Naive thymus-derived CD8-positive, alpha-beta T cell (primary cell): ENCODE results near the gene METTL3. TPM values are rescaled to one million over a fixed set of nuclear protein-coding genes. Genes with fewer than 3 reads are reported as not detected.

ENCODE experiments used
- ATAC-seq, 2 donors: fragments of 150-1000 bp; cut with Tn5 transposase in 1 of 2; sonication (Bioruptor Pico), chemical (Tn5 transposase) in 1 of 2; 1 replicate in 1 of 2; 2 replicates in 1 of 2; pipeline ENCODE4 v1.10.0; 2021; ENCODE audit warnings: mild to moderate bottlenecking in 2 of 2, moderate library complexity in 2 of 2
- POLR2A ChIA-PET: fragments of 350-600 bp; sonication (Branson Sonifier 250); formaldehyde crosslinking; loops from one replicate; lab custom pipeline; 2021; ENCODE audit warnings: antibody characterized with exemption; lab: Charles Lee
- DNase-seq, 10 donors: peaks; one replicate each; pipeline versions ENCODE4 v3.0.0 to v3.0.0-alpha.2; 2020 to 2022
- H3K27ac Mint-ChIP-seq, 10 donors: one replicate each; pipeline ENCODE4 v1.8.0; 2020 to 2022; ENCODE audit warnings: mild to moderate bottlenecking in 10 of 10, mixed read lengths in 10 of 10, moderate library complexity in 4 of 10, inconsistent platforms in 1 of 10
- H3K27me3 Mint-ChIP-seq, 5 donors: one replicate each; pipeline ENCODE4 v1.8.0; 2021 to 2022; ENCODE audit warnings: mixed read lengths in 5 of 5
- H3K36me3 Mint-ChIP-seq, 3 donors: one replicate each; pipeline ENCODE4 v1.8.0; 2020 to 2022; ENCODE audit warnings: mixed read lengths in 3 of 3, mild to moderate bottlenecking in 2 of 3, inconsistent platforms in 1 of 3
- H3K4me1 Mint-ChIP-seq, 4 donors: one replicate each; pipeline ENCODE4 v1.8.0; 2021 to 2022; ENCODE audit warnings: mixed read lengths in 4 of 4
- H3K4me3 Mint-ChIP-seq, 10 donors: one replicate each; pipeline ENCODE4 v1.8.0; 2020 to 2022; ENCODE audit warnings: mild to moderate bottlenecking in 10 of 10, mixed read lengths in 10 of 10, moderate library complexity in 6 of 10, inconsistent platforms in 1 of 10
- H3K9me3 Mint-ChIP-seq, 9 donors: one replicate each; pipeline ENCODE4 v1.8.0; 2020 to 2022; ENCODE audit warnings: mixed read lengths in 9 of 9, mild to moderate bottlenecking in 3 of 9, inconsistent platforms in 1 of 9, moderate library complexity in 1 of 9
- polyA plus RNA-seq, 3 donors: library from polyadenylated mRNA; unstranded; fragments of 300-500 nt; fragmentation: Illumina TruSeq; gene quantifications; one replicate each; pipeline ENCODE4 v1.2.3, GENCODE V29; 2021
- total RNA-seq, 8 experiments: library from RNA in 2 of 8; stranded (reverse) in 2 of 8; gene quantifications; one replicate each; pipeline ENCODE4 v1.2.3 and lab custom pipeline; 2021 to 2026

METTL3 gene
- total and polyA plus RNA-seq, 5 experiments from 2014 or later: 12.4 to 116 (median 24.5) TPM

DNA sequence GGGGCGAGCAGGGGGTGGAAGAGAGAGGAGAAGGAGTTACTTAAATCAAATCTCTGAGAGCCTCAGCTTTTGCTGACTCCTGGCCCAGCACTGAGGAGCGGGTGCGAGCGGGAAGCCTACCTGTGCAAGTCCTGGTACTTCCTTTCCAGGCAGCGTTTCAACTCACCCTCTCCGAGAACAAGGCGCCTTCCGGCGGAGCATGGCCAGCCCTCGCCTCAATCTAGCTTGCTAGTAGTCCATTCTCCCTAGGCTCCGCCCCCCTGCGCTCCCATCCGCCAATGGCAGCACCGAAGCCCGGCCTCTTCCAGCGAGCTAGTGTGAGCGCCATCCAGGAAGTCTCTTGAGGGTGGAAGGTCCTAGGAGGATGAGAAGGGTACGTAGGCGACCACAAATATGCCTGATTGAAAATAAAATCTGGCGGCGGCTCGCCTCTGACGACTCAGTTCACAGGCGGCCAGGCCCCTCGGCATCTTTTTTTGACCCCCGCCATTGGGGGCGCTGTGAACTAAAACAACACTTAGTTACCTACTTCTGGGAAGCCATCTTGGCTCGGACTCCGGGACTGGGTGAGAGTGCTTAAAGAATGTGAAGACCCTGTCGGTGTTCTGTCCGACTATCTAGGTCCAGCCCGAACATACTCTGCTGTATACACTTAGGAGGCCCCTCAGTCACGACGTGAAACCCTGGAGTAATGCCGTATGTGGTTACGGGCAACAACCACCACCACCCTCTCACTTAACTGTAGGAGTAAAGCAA, 55.0 kb downstream of the METTL3 start, which contains the start of gene CHD8:
TSS of gene CHD8 (minus strand) at position 212 of the 756 bp plus-strand sequence. CDS start 24,480 bp downstream, outside the sequence.
- Mint-ChIP-seq H3K27me3 (no peaks in the 10 kb centered on the region), H3K36me3 (peaks cover 4 to 35% (median 6%) of the 10 kb centered on the region in 3 donors), H3K27ac (peak within 1 kb of the TSS; percentile 95 to 100 (median 100)), H3K4me3 (peak within 1 kb of the TSS; percentile 93 to 100 (median 99)), H3K4me1 (peaks cover 14 to 48% (median 42%) of the 10 kb centered on the region in 4 donors), H3K9me3 (no peaks in the 10 kb centered on the region)
- peak; percentile 95 to 100 (median 100) for DNase-seq
- ATAC-seq: peak; percentile 96
- POLR2A ChIA-PET: interaction anchor here (0.5 to 5.1 kb wide), 19 partner anchors 9 to 214 kb away, joined by 3 to 137 read pairs (median 4); partner anchors contain the start of genes METTL3, RAB2B, SALL2 and TOX4

DNA sequence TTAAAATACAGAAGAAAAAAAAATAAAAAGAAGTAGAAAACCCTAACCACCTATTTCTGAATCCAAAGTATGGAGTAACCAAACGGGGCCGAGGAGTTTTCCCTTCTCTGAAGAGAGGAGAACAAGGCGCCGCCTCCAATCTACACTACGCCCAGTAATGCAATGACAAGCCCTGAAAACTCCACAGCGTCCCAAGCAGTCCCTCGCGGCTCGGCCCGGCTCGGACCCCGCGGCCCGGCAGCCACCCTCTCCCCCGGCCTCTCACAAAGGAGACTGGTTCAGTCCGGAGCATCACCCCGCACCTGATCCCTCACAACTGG, 55.6 kb downstream of the METTL3 start:
- POLR2A ChIA-PET: interaction anchor here (0.5 to 5.1 kb wide), 14 partner anchors 11 to 201 kb away, joined by 3 to 137 read pairs (median 4); partner anchors contain the start of genes METTL3, RAB2B, SALL2 and TOX4

DNA sequence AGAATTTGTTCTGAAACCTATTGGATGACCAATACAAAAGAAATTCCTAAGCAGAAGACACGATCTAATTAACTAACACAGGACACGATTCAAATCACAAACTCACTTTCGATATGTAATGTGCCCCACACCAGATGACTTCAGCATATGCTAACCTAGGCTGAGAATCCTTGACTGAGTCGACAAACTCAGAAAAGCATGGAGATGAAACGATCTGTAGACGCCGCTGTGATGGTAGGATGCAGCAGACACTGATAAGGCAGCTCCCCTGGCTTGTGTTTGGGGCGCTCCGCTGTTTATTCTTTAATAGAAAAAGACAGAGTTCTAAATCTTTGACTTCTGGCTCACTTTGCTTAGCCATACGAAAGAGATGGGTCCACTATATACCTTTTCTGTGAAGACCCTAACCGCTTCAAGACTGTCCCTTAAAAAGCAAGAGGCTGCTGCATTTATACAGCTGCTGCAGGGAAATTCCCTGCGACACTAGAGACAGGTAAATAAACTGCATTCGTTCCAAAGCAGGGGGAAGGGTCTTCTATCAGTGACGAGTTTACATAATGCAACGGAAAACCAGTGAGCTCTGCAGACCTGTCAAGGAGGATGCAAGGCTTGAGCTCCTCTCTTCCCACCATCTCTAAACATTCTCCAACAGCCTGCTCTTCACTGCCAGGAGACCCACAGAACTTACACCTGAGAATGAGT, 56.1 kb downstream of the METTL3 start:
- no peak for ATAC-seq
- Mint-ChIP-seq H3K27me3 (no peaks in the 10 kb centered on the region), H3K36me3 (peaks cover 0 to 33% (median 3%) of the 10 kb centered on the region in 3 donors), H3K27ac (peak overlapping the region; percentile 95 to 100 (median 100)), H3K4me1 (peaks cover 19 to 56% (median 52%) of the 10 kb centered on the region in 4 donors), H3K4me3 (peak overlapping the region; percentile 93 to 100 (median 99)), H3K9me3 (no peaks in the 10 kb centered on the region)
- POLR2A ChIA-PET: interaction anchor here (0.5 to 5.1 kb wide), 9 partner anchors 10 to 200 kb away, joined by 3 to 137 read pairs (median 4); partner anchors contain the start of genes METTL3, RAB2B and TOX4
- peak in 4 of 10 donors; percentile 5 to 24 (median 20) for DNase-seq

More for the DNA sequence above, 55.6 kb downstream of the METTL3 start:
- H3K4me3 Mint-ChIP-seq: peak overlapping the region; percentile 93 to 100 (median 99)
- no peaks in the 10 kb centered on the region for H3K9me3 Mint-ChIP-seq
- H3K36me3 Mint-ChIP-seq: peaks cover under 1 to 32% (median 4%) of the 10 kb centered on the region in 3 donors
- peaks cover 14 to 51% (median 47%) of the 10 kb centered on the region in 4 donors for H3K4me1 Mint-ChIP-seq
- peak overlapping the region; percentile 95 to 100 (median 100) for H3K27ac Mint-ChIP-seq
- DNase-seq (no peak), ATAC-seq (no peak)
- H3K27me3 Mint-ChIP-seq: no peaks in the 10 kb centered on the region

DNA sequence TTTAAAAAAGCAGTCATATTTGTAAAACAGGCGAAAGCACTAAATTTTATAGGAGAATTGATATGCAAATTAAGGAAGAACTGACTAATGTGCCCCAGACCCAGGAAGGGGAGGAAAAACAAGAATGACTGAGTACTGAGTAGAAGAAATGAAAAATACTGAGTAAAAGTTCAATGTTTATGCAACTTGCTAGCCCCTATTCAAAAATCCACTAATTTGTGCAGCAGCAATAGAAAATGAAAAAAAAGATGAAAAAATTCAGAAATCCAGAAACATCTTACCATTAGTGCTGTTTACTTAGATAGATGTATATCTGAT, 61.3 kb downstream of the METTL3 start:
- ATAC-seq (no peak), DNase-seq (no peak)
- H3K4me3 Mint-ChIP-seq: peak overlapping the region in 7 of 10 donors; percentile 11 to 51 (median 39)
- no peaks in the 10 kb centered on the region for H3K27me3 Mint-ChIP-seq
- H3K27ac Mint-ChIP-seq: peak overlapping the region in 4 of 10 donors; percentile 1 to 58 (median 55)
- H3K4me1 Mint-ChIP-seq: peaks cover 26 to 73% (median 65%) of the 10 kb centered on the region in 4 donors
- no peaks in the 10 kb centered on the region for H3K9me3 Mint-ChIP-seq
- peaks cover 0 to 33% (median 0%) of the 10 kb centered on the region in 3 donors for H3K36me3 Mint-ChIP-seq
- POLR2A ChIA-PET: interaction anchor here (2.1 kb wide), 1 partner anchor 13 kb away, joined by 8 read pairs; no protein-coding TSS in a partner anchor

Other genes with a start within 250 kb of the METTL3 start
- 100 to 1,000 TPM; 569 to 584 TPM for gene HNRNPC, start 241.9 kb downstream of the METTL3 start, total RNA-seq
- gene HNRNPC, start 241.9 kb downstream of the METTL3 start, polyA plus RNA-seq: 100 to 1,000 TPM; 795 to 893 (median 875) TPM
- not detected for gene RPGRIP1, start 231.3 kb downstream of the METTL3 start, total RNA-seq
- under 1 TPM in 1 of 3 donors, not detected in 2; 0.09 TPM for gene RPGRIP1, start 231.3 kb downstream of the METTL3 start, polyA plus RNA-seq
- gene SUPT16H, start 127.3 kb downstream of the METTL3 start, total RNA-seq: 10 to 100 TPM; 89.4 to 98.1 TPM
- gene SUPT16H, start 127.3 kb downstream of the METTL3 start, polyA plus RNA-seq: 10 to 100 TPM; 66.8 to 72.3 (median 70.2) TPM
- 100 to 1,000 TPM; 136 to 146 TPM for gene CHD8, start 55.2 kb downstream of the METTL3 start, total RNA-seq
- gene CHD8, start 55.2 kb downstream of the METTL3 start, polyA plus RNA-seq: 10 to 100 TPM; 20.7 to 34.9 (median 29.4) TPM
- gene RAB2B, start 34.4 kb downstream of the METTL3 start, total RNA-seq: 10 to 100 TPM; 28.5 to 29.2 TPM
- 10 to 100 TPM in 1 of 3 donors, 1 to 10 TPM in 2; 8.7 to 11.0 (median 9.9) TPM for gene RAB2B, start 34.4 kb downstream of the METTL3 start, polyA plus RNA-seq
- 10 to 100 TPM; 86.2 to 90.2 TPM for gene TOX4, start 34.1 kb downstream of the METTL3 start, total RNA-seq
- gene TOX4, start 34.1 kb downstream of the METTL3 start, polyA plus RNA-seq: 10 to 100 TPM; 68.6 to 87.5 (median 75.8) TPM
- 1 to 10 TPM; 6.2 to 6.7 TPM for gene SALL2, start 15.0 kb upstream of the METTL3 start, total RNA-seq
- gene SALL2, start 15.0 kb upstream of the METTL3 start, polyA plus RNA-seq: 1 to 10 TPM; 2.5 to 3.8 (median 2.5) TPM
- not detected for gene OR10G3, start 68.7 kb upstream of the METTL3 start, total RNA-seq
- gene OR10G3, start 68.7 kb upstream of the METTL3 start, polyA plus RNA-seq: not detected
- not detected for gene OR10G2, start 123.6 kb upstream of the METTL3 start, total RNA-seq
- gene OR10G2, start 123.6 kb upstream of the METTL3 start, polyA plus RNA-seq: under 1 TPM in 2 of 3 donors, not detected in 1; 0.24 to 0.35 TPM
- gene OR4E2, start 142.5 kb upstream of the METTL3 start, total RNA-seq: not detected
- gene OR4E2, start 142.5 kb upstream of the METTL3 start, polyA plus RNA-seq: not detected
- under 1 TPM in 1 of 2 experiments, not detected in 1; 0.13 TPM for gene OR4E1, start 162.5 kb upstream of the METTL3 start, total RNA-seq
- not detected for gene OR4E1, start 162.5 kb upstream of the METTL3 start, polyA plus RNA-seq